ENCODE results near the gene FGD1.

DNA sequence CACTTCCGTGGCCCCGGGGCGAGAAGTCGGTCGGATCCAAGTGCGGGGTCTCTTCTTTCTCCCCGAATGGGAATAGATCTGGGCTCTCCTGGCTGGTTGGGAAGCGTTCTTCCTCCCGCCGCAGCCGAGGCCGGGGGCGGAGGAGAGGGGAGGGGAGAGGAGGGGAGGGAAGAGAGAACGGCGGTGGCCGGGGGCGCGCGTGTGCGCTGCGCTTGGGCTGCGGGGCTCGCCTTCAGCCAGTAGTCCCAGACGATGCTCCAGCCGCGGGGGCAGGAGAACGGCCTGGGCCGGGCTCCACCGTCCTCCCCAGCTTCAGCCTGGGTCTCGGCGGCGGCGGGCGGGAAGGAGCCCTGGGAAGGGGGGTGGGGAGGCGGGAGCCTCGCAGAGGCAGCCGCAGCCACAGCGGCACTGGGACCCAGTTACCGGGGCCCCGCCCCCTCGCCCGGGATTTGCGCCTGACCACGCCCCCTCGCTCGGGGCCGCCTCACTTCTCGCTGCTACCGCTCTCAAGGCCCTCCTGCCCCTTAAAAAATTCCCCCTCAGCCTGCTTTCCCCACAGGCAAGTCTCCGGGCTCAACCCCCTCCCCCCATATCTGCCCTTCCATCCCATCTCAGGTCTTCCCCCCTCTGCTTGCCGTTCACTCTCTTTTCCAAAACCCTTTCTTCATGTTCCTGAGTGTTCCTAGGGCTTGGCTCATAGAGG, at the start of gene FGD1:
- TF ChIP-seq CTCF (IDR thresholded peaks at IDR 0.05; ENCODE audit: poor library complexity) (no peak), EZH2 (IDR thresholded peaks at IDR 0.05; ENCODE audit: borderline replicate concordance) (no peak)
